Measurements from ENCODE around the gene TEX29.

Gene TEX29

DNA sequence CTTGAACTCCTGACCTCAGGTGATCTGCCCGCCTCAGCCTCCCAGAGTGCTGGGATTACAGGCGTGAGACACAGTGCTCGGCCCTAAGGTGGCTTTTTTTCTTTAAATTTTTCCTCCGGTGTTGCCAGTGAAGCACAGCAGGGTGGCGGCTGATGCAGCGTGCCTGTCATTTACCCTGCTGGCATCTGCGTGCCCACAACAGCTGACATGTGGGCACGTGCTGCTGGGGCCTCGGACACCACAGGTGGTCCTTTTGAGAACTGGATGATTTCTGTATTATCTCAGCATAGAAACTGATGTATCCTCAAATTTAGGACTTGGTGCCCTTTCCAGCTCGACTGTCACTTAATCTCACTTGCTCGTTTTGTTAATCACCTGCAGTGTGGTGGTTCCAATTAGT is 31.2 kb upstream of the TEX29 start:
- TF ChIP-seq ZNF510 (tag by site-specific recombination; IDR thresholded peaks at IDR 0.05; ENCODE audit: insufficient replicate concordance) (no peak), ZBTB17 (tag by site-specific recombination; IDR thresholded peaks at IDR 0.05) (no peak), ZNF555 (tag by site-specific recombination; conservative IDR thresholded peaks at IDR 0.05) (no peak), ZNF768 (tag by site-specific recombination; IDR thresholded peaks at IDR 0.05) (no peak)
- CTCF ChIA-PET: interaction anchor here (0.6 kb wide), 1 partner anchor 881 kb away, joined by 5 read pairs; no protein-coding TSS in a partner anchor
- no peaks in the 10 kb centered on the region for H3K4me1 ChIP-seq (ENCODE audit: control insufficient read depth, insufficient read depth, low read length)
- no peak overlapping the region for H3K4me3 ChIP-seq (ENCODE audit: low read depth, low read length)
- no peaks in the 10 kb centered on the region for H3K9me3 ChIP-seq (ENCODE audit: control insufficient read depth, insufficient read depth, low read depth, low read length)
- H3K27ac ChIP-seq (ENCODE audit: extremely low read depth, low read depth, low read length): no peak overlapping the region
- H3K36me3 ChIP-seq (ENCODE audit: control insufficient read depth in 2 of 2, insufficient read depth in 1 of 2, low read length in 2 of 2): peaks cover 3 to 78% of the 10 kb centered on the region in 2 experiments; a peak in 2 of 3 replicates
- POLR2A ChIA-PET: no interaction called here

- Histone ChIP-seq H3K36me3 (ENCODE audit: control insufficient read depth in 2 of 2, insufficient read depth in 1 of 2, low read length in 2 of 2) (peaks cover 3 to 56% of the 10 kb centered on the region in 2 experiments; a peak in 2 of 3 replicates), H3K4me3 (ENCODE audit: low read depth, low read length) (no peak overlapping the region)
- CTCF ChIA-PET: no interaction called here
Observed at GRCh38 chr13:111291908-111292307, 28.5 kb upstream of the TEX29 start.

More at GRCh38 chr13:111291908-111292307, 28.5 kb upstream of the TEX29 start:
- Histone ChIP-seq H3K9me3 (ENCODE audit: control insufficient read depth, insufficient read depth, low read depth, low read length) (no peaks in the 10 kb centered on the region), H3K4me1 (ENCODE audit: control insufficient read depth, insufficient read depth, low read length) (no peaks in the 10 kb centered on the region), H3K27ac (ENCODE audit: extremely low read depth, low read depth, low read length) (no peak overlapping the region)
- no peak for TF ChIP-seq KLF16 (tag by site-specific recombination; IDR thresholded peaks at IDR 0.05)
- no peak for TF ChIP-seq ZNF785 (tag by site-specific recombination; IDR thresholded peaks at IDR 0.05)
- no peak for TF ChIP-seq MZF1 (tag by site-specific recombination; IDR thresholded peaks at IDR 0.05; ENCODE audit: borderline replicate concordance)
- no peak for TF ChIP-seq ZNF544 (tag by site-specific recombination; IDR thresholded peaks at IDR 0.05)
- TF ChIP-seq ZXDB (tag by site-specific recombination; IDR thresholded peaks at IDR 0.05): no peak
- TF ChIP-seq, protein P1, sequence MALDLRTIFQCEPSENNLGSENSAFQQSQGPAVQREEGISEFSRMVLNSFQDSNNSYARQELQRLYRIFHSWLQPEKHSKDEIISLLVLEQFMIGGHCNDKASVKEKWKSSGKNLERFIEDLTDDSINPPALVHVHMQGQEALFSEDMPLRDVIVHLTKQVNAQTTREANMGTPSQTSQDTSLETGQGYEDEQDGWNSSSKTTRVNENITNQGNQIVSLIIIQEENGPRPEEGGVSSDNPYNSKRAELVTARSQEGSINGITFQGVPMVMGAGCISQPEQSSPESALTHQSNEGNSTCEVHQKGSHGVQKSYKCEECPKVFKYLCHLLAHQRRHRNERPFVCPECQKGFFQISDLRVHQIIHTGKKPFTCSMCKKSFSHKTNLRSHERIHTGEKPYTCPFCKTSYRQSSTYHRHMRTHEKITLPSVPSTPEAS (tag by site-specific recombination; IDR thresholded peaks at IDR 0.05): no peak
- TF ChIP-seq ZNF26 (tag by site-specific recombination; IDR thresholded peaks at IDR 0.05): no peak
- TF ChIP-seq ZNF366 (tag by site-specific recombination; conservative IDR thresholded peaks at IDR 0.05): no peak
- TF ChIP-seq ZNF394 (tag by site-specific recombination; IDR thresholded peaks at IDR 0.05; ENCODE audit: borderline replicate concordance): no peak
- TF ChIP-seq, protein P2, sequence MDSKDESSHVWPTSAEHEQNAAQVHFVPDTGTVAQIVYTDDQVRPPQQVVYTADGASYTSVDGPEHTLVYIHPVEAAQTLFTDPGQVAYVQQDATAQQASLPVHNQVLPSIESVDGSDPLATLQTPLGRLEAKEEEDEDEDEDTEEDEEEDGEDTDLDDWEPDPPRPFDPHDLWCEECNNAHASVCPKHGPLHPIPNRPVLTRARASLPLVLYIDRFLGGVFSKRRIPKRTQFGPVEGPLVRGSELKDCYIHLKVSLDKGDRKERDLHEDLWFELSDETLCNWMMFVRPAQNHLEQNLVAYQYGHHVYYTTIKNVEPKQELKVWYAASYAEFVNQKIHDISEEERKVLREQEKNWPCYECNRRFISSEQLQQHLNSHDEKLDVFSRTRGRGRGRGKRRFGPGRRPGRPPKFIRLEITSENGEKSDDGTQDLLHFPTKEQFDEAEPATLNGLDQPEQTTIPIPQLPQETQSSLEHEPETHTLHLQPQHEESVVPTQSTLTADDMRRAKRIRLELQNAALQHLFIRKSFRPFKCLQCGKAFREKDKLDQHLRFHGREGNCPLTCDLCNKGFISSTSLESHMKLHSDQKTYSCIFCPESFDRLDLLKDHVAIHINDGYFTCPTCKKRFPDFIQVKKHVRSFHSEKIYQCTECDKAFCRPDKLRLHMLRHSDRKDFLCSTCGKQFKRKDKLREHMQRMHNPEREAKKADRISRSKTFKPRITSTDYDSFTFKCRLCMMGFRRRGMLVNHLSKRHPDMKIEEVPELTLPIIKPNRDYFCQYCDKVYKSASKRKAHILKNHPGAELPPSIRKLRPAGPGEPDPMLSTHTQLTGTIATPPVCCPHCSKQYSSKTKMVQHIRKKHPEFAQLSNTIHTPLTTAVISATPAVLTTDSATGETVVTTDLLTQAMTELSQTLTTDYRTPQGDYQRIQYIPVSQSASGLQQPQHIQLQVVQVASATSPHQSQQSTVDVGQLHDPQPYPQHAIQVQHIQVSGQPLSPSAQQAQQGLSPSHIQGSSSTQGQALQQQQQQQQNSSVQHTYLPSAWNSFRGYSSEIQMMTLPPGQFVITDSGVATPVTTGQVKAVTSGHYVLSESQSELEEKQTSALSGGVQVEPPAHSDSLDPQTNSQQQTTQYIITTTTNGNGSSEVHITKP (tag by site-specific recombination; IDR thresholded peaks at IDR 0.05): no peak
- TF ChIP-seq ZBTB21 (tag by site-specific recombination; IDR thresholded peaks at IDR 0.05): no peak
- TF ChIP-seq, protein P3, sequence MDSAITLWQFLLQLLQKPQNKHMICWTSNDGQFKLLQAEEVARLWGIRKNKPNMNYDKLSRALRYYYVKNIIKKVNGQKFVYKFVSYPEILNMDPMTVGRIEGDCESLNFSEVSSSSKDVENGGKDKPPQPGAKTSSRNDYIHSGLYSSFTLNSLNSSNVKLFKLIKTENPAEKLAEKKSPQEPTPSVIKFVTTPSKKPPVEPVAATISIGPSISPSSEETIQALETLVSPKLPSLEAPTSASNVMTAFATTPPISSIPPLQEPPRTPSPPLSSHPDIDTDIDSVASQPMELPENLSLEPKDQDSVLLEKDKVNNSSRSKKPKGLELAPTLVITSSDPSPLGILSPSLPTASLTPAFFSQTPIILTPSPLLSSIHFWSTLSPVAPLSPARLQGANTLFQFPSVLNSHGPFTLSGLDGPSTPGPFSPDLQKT (IDR thresholded peaks at IDR 0.05; ENCODE audit: borderline replicate concordance, low read depth, low read length): no peak
- TF ChIP-seq ZNF433 (tag by site-specific recombination; IDR thresholded peaks at IDR 0.05; ENCODE audit: low read depth): no peak
- no peak for TF ChIP-seq ZBTB7A (tag by site-specific recombination; IDR thresholded peaks at IDR 0.05; ENCODE audit: low read depth)
- no peak for TF ChIP-seq ZNF473 (tag by site-specific recombination; IDR thresholded peaks at IDR 0.05)
- no peak for TF ChIP-seq ZNF114 (tag by site-specific recombination; IDR thresholded peaks at IDR 0.05)
- no peak for TF ChIP-seq ZNF645 (tag by site-specific recombination; IDR thresholded peaks at IDR 0.05)
- TF ChIP-seq ZNF660 (tag by site-specific recombination; IDR thresholded peaks at IDR 0.05): no peak
- no peak for TF ChIP-seq ZNF214 (tag by site-specific recombination; IDR thresholded peaks at IDR 0.05; ENCODE audit: borderline replicate concordance)
- POLR2A ChIA-PET: no interaction called here
